Small intestine (tissue), 7 donors: Measurements from ENCODE around the gene PHF20. TPM values are rescaled to one million over a fixed set of nuclear protein-coding genes. Genes with fewer than 3 reads are reported as not detected.
A peak's percentile ranks its signal among the peaks of the same experiment; 100 is the strongest.
"Not testable (repeated sequence)": the region's sequence is repeated elsewhere in the genome, so short reads cannot be mapped to it uniquely, and the experiment has no call there.

Source experiments
- DNase-seq, 2 donors: peaks; one replicate each; pipeline versions ENCODE4 v3.0.0 to v3.0.0-alpha.2; 2013
- FAIRE-seq: peaks from 2 replicates; lab custom pipeline; 2012; peaks lifted over from hg19 to GRCh38; lab: Jason Lieb, UNC
- H3K27ac ChIP-seq, 3 donors: one replicate each; pipeline ENCODE4 v1.5.1; 2013; ENCODE audit warnings: low read length in 2 of 3, mild to moderate bottlenecking in 2 of 3, control low read depth in 1 of 3, inconsistent platforms in 1 of 3, low read depth in 1 of 3, moderate library complexity in 1 of 3
- H3K27me3 ChIP-seq, 3 donors: one replicate each; pipeline ENCODE4 v1.6.1; 2013; ENCODE audit warnings: low read length in 3 of 3, inconsistent platforms in 1 of 3; ENCODE audit not compliant: control insufficient read depth in 3 of 3, insufficient read depth in 3 of 3
- H3K36me3 ChIP-seq, 3 donors: one replicate each; pipeline ENCODE4 v1.6.1; 2013; ENCODE audit warnings: low read length in 3 of 3, inconsistent platforms in 1 of 3, low read depth in 1 of 3, mild to moderate bottlenecking in 1 of 3, moderate library complexity in 1 of 3; ENCODE audit not compliant: control insufficient read depth in 3 of 3, insufficient read depth in 2 of 3
- H3K4me1 ChIP-seq, 3 donors: one replicate each; pipeline ENCODE4 v1.6.1; 2013; ENCODE audit warnings: low read length in 2 of 3, inconsistent platforms in 1 of 3, low read depth in 1 of 3, mild to moderate bottlenecking in 1 of 3, moderate library complexity in 1 of 3; ENCODE audit not compliant: control insufficient read depth in 3 of 3, insufficient read depth in 2 of 3
- H3K4me3 ChIP-seq, 3 donors: one replicate each; pipeline ENCODE4 v1.5.1; 2013; ENCODE audit warnings: low read length in 3 of 3, control low read depth in 1 of 3, inconsistent platforms in 1 of 3, low read depth in 1 of 3, mild to moderate bottlenecking in 1 of 3, moderate library complexity in 1 of 3
- H3K9me3 ChIP-seq, 2 donors: one replicate each; pipeline ENCODE4 v1.6.1; 2013; ENCODE audit warnings: low read depth in 1 of 2, low read length in 1 of 2; ENCODE audit not compliant: control insufficient read depth in 2 of 2, insufficient read depth in 1 of 2
- WGBS, 3 donors: extraction: QIAGEN DNeasy Blood & Tissue Kit; methylation state at CpG; one replicate each; pipeline ENCODE4 v1.1.7; 2013; 5-methylcytosine and 5-hydroxymethylcytosine counted together
- polyA plus RNA-seq, 4 donors: library from polyadenylated mRNA; stranded (reverse) in 3 of 4; unstranded in 1 of 4; fragments of 200-250 nt in 3 of 4; fragments of 120-200 nt in 1 of 4; gene quantifications; one replicate each; pipeline versions ENCODE4 v1.2.1 to v1.2.3, GENCODE V29; 2013
- donor health status: healthy with polysubstance abuse.
- donor health status: control.
- donor health status: control.
- donor health status: Bipolar disorder and iron deficiency.
- donor health status: healthy.

PHF20 gene
- polyA plus RNA-seq, 4 donors, result 9.6 to 23.1 (median 14.9) TPM

- H3K27me3 ChIP-seq, result no peaks in the 10 kb centered on the region
- H3K27ac ChIP-seq, result no peak overlapping the region
- H3K36me3 ChIP-seq, result no peaks in the 10 kb centered on the region
- FAIRE-seq, result no peak
- DNase-seq, result peak; percentile 73 to 77
- H3K4me3 ChIP-seq, result no peak overlapping the region
- H3K4me1 ChIP-seq, result no peaks in the 10 kb centered on the region
- no peaks in the 10 kb centered on the region for H3K9me3 ChIP-seq
- 0 to 1% (median 0%) methylated on average over 6 of the region's 6 CpGs for WGBS, 3 donors
Observed at GRCh38 chr20:35992713-35993335, 221.0 kb downstream of the PHF20 start.

DNA sequence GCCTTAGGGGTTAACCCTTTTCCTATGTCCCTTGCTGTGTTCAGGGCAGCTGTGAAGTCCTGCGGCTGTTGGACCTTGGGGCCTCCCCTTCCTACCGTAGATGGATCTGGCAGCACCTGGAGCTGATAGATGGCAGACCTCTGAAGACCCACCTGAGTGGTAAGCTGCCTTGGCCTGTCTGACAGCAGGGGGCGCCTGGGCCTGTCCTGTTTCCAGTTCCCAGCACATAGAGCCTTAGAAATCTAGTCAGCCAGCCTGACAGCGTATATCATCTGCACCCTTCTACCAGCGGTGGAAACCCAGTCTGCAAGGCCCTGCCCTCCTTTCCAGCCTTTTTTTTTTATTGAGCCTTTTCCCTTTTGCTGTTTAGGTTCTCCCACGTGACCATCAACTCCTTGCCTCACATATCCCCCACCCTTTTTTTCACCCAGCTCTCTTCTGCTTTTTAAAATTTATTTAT lies 223.2 kb downstream of the PHF20 start:
- Histone ChIP-seq H3K4me1 (no peaks in the 10 kb centered on the region), H3K27ac (no peak overlapping the region), H3K4me3 (no peak overlapping the region), H3K27me3 (no peaks in the 10 kb centered on the region), H3K36me3 (no peaks in the 10 kb centered on the region), H3K9me3 (no peaks in the 10 kb centered on the region)
- no peak for FAIRE-seq
- DNase-seq, result peak; percentile 83 to 90
- WGBS, 3 donors, result 2 to 5% (median 4%) methylated on average over 6 of the region's 6 CpGs

- not testable (repeated sequence) for H3K4me3 ChIP-seq, H3K9me3 ChIP-seq, H3K4me1 ChIP-seq, H3K27ac ChIP-seq, DNase-seq, H3K36me3 ChIP-seq, H3K27me3 ChIP-seq, FAIRE-seq
- 93 to 95% (median 93%) methylated on average over 8 of the region's 8 CpGs for WGBS, 3 donors
Observed at GRCh38 chr20:35996492-35996891, 224.7 kb downstream of the PHF20 start.

Other genes with a start within 250 kb of the PHF20 start
- not detected for gene C20orf173, start 242.4 kb upstream of the PHF20 start, polyA plus RNA-seq
- 100 to 1,000 TPM; 198 to 270 (median 225) TPM for gene ERGIC3, start 229.9 kb upstream of the PHF20 start, polyA plus RNA-seq
- gene SPAG4, start 156.2 kb upstream of the PHF20 start, polyA plus RNA-seq, result 10 to 100 TPM in 1 of 4 donors, 1 to 10 TPM in 2, under 1 TPM in 1; 0.96 to 10.5 (median 2.1) TPM
- gene CPNE1, start 107.1 kb upstream of the PHF20 start, polyA plus RNA-seq, result 100 to 1,000 TPM in 3 of 4 donors, 10 to 100 TPM in 1; 94.3 to 132 (median 113) TPM
- 10 to 100 TPM in 2 of 4 donors, 1 to 10 TPM in 2; 6.9 to 61.6 (median 12.6) TPM for gene RBM12, start 107.1 kb upstream of the PHF20 start, polyA plus RNA-seq
- gene NFS1, start 72.7 kb upstream of the PHF20 start, polyA plus RNA-seq, result 10 to 100 TPM; 21.9 to 39.6 (median 34.1) TPM
- gene ROMO1, start 72.6 kb upstream of the PHF20 start, polyA plus RNA-seq, result 100 to 1,000 TPM; 139 to 755 (median 502) TPM
- gene RBM39, start 29.8 kb upstream of the PHF20 start, polyA plus RNA-seq, result 100 to 1,000 TPM; 148 to 418 (median 215) TPM
- gene SCAND1, start 182.5 kb downstream of the PHF20 start, polyA plus RNA-seq, result 100 to 1,000 TPM in 3 of 4 donors, 10 to 100 TPM in 1; 52.5 to 283 (median 229) TPM
- gene CNBD2, start 196.6 kb downstream of the PHF20 start, polyA plus RNA-seq, result 10 to 100 TPM in 3 of 4 donors, 1 to 10 TPM in 1; 4.3 to 17.7 (median 13.5) TPM